ENCODE measurements around the gene PLOD1.
"Not testable (repeated sequence)": the region's sequence is repeated elsewhere in the genome, so short reads cannot be mapped to it uniquely, and the experiment has no call there.

PLOD1 gene

DNA sequence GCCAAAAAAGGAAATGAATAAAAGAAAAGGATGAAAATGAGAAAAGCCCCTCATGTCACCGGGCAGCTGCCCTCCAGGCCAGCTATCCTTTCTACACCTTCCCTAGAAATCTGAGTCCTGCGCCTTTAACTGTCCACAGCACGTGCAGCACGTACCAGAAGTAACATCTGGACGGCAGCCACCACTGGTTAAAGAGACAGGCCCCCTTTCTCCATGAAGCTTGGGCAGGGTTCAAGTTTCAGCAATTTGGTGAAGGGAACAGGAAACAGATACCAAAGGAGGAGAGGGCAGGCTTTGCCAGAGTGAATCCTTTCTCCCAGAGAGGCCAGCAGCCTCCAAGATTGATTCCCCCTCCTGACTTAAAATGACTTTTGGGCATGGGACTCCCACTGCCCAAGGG, 4.7 kb upstream of the PLOD1 start:
- DNase-seq (ENCODE audit: low read depth), result peak; percentile 54
- H3K4me3 ChIP-seq (ENCODE audit: low read length), result no peak overlapping the region
- no peak for TF ChIP-seq CTCF (IDR thresholded peaks at IDR 0.05; ENCODE audit: insufficient read depth, low read depth, low read length, missing control alignments)

- TF ChIP-seq CTCF (IDR thresholded peaks at IDR 0.05; ENCODE audit: insufficient read depth, low read depth, low read length, missing control alignments), result no peak
- peak; percentile 14 for DNase-seq (ENCODE audit: low read depth)
Measured at GRCh38 chr1:11930571-11931445, 3.7 kb upstream of the PLOD1 start.

DNA sequence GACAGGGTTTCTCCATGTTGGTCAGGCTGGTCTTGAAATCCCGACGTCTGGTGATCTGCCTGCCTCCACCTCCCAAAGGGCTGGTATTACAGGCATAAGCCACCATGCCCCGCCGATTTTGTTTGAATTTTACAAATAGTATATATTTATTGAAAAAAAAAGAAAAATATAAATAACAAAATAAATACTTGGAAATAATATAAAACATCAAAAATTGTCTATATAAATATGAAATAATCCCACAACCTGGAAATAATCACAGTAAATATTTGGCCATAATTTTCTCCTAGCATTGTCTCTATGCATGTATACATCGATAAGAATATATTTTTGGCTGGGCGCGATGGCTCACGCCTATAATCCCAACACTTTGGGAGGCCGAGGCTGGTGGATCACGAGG, 2.7 kb upstream of the PLOD1 start:
- DNase-seq (ENCODE audit: low read depth), result no peak
- H3K4me3 ChIP-seq (ENCODE audit: low read length), result no peak overlapping the region
- TF ChIP-seq CTCF (IDR thresholded peaks at IDR 0.05; ENCODE audit: insufficient read depth, low read depth, low read length, missing control alignments), result no peak

More at GRCh38 chr1:11930571-11931445, 3.7 kb upstream of the PLOD1 start:
- H3K4me3 ChIP-seq (ENCODE audit: low read length), result no peak overlapping the region

GRCh38 chr1:11935057-11935412, 518 bp downstream of the PLOD1 start:
- no peak for DNase-seq (ENCODE audit: low read depth)
- no peak for TF ChIP-seq CTCF (IDR thresholded peaks at IDR 0.05; ENCODE audit: insufficient read depth, low read depth, low read length, missing control alignments)
- H3K4me3 ChIP-seq (ENCODE audit: low read length), result peak overlapping the region; percentile 67

DNA sequence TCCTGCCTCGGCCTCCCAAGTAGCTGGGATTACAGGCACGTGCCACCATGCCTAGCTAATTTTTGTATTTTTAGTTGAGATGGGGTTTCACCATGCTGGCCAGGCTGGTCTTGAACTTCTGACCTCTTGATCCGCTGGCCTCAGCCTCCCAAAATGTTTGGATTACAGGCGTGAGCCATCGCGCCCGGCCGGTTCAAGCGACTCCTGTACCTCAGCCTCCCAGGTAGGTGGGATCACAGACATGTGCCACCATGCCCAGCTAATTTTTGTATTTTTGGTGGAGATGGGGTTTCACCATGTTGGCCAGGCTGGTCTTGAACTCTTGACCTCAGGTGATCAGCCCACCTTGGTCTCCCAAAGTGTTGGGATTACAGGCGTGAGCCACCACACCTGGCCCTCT, 1.2 kb downstream of the PLOD1 start:
- DNase-seq (ENCODE audit: low read depth); H3K4me3 ChIP-seq (ENCODE audit: low read length): not testable (repeated sequence)

- no peak for TF ChIP-seq CTCF (IDR thresholded peaks at IDR 0.05; ENCODE audit: insufficient read depth, low read depth, low read length, missing control alignments)
- no peak overlapping the region for H3K4me3 ChIP-seq (ENCODE audit: low read length)
Measured at GRCh38 chr1:11938722-11939526, 4.4 kb downstream of the PLOD1 start.

DNA sequence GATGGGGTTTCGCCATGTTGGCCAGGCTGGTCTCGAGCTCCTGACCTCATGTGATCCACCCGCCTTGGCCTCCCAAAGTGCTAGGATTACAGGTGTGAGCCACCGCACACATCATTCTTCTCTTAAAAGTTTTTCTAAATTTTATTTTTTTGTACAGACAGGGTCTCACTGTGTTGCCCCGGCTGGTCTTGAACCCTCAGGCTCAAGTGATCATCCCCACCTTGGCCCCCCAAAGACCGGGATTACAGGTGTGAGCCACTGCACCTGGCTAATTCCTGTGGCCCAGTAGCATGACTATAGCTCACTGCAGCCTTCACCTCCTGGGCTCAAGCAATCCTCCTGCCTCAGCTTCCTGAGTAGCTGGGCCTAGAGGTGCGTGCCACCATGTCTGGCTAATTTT, 5.3 kb downstream of the PLOD1 start:
- not testable (repeated sequence) for H3K4me3 ChIP-seq (ENCODE audit: low read length); DNase-seq (ENCODE audit: low read depth)

More at GRCh38 chr1:11938722-11939526, 4.4 kb downstream of the PLOD1 start:
- DNase-seq (ENCODE audit: low read depth), result no peak

All from epithelial cell of esophagus (primary cell).